HK-2 (cell line): Measurements from ENCODE around the gene TTC28.
"Not testable (repeated sequence)": the region's sequence is repeated elsewhere in the genome, so short reads cannot be mapped to it uniquely, and the experiment has no call there.

Experiments
- DNase-seq: peaks from one replicate; pipeline ENCODE4 v3.0.0-alpha.2; 2018; ENCODE audit not compliant: unreplicated experiment

The TTC28 gene

GRCh38 chr22:28103596-28103995 is 576.0 kb downstream of the TTC28 start:
- no peak for DNase-seq

GRCh38 chr22:28102151-28102812 is 577.4 kb downstream of the TTC28 start:
- no peak for DNase-seq

- no peak for DNase-seq
These were observed 582.0 kb downstream of the TTC28 start for GRCh38 chr22:28097627-28098026.

DNA sequence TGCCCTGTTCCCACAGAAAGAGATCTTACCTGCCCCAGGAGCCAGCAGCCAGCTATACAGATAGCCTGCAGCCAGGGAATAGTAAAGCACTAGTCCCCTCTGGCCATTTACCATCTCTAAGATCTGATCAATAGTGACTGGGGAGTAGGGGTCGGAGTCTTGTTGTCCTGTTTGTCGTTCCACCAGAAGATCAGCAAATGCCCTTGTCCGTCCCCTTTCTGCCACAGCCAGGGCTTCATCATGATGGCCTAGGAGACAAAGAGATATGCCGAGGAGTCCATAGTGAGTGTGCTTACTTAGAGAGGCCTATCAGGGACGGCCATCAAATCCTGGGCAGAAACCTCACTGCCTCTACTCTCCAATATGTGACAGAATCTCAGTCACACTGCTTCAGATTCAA is 583.5 kb downstream of the TTC28 start:
- no peak for DNase-seq

- DNase-seq: no peak
These were observed 584.1 kb downstream of the TTC28 start for GRCh38 chr22:28095316-28096095.

- no peak for DNase-seq
These were observed 584.9 kb downstream of the TTC28 start for GRCh38 chr22:28094771-28095170.

DNA sequence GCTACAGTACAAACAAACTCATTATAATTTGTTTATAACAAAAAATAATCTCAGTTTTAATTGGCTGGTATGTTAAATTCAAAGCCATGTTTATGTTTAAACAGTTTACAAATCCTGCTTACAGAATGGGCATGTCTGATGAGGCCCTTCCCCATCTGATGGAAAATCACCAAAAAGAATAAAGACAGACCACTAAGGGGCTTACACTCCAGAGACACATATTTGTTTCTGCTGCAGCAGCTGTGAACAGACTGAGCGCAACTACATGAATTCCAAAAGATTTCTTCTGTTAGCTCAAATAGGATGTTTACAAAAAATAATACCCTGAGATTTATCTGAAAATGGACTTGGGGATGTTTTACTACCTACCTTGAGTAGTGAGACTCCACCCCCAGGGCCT is 585.9 kb downstream of the TTC28 start:
- no peak for DNase-seq

DNA sequence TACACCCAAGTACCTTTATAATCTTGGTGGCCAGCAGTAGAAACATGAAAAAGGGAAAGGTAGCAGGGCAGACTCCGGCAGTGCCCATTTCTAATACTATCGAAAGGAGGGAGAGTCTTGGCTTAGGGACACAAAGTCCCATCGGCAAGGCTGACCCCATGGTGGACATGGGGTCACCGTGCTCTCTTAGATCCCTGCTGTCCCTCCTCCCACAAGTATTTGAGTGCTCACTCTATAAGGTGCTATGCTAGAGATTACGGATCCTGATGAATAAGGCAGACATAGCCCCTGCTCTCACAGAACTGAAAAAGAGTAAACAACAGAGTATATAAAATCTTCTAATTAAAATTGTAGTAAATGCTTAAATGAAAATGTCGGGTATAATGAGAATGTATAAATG is 588.2 kb downstream of the TTC28 start:
- DNase-seq: no peak

- not testable (repeated sequence) for DNase-seq
These were observed 590.1 kb downstream of the TTC28 start for GRCh38 chr22:28089541-28089940.

DNA sequence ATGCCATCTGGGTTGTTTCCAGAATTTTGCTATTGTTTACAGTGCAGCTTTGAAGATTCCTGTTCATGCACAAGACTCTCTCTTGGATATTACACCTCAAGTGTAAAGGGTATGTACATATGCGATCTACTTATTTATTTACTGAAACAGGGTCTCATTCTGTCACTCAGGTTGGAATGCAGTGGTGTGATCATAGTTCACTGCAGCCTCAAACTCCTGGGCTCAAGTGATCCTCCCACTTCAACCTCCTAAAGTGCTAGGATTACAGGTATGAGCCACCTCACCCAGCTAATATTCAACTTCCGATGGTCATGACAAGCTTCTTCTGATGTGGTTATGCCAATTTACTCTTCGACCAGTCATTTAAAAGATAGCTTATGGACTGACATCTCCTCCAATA is 602.5 kb downstream of the TTC28 start:
- DNase-seq: no peak

DNA sequence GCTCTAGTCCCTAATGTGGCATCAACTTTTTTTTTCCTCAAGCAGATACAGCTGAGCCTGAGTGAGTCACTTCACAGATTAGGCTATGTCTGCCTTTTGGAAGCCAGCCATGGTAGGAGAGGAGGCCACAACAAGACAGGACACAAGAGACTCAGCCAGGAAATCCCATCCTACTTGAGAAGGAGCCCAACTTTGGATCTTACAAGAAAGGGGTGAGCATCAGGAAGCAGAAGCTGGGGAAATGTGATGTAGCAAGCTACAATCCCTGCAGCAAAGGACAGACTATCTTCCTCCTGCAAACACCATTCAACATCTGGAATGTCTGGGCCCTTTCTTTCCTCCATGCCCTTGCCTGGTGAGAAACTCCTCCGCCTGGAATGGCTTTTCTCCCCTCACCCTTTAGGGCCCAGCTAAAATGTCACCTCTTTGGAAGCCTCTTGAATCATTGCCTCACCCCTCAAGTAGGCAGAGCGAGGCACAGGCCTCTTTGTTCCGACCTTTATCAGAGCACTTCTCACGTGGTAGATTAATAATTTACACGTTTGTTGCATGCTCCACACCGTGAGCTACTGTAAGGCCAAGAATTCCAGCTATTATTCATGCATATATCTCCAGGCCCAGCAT is 604.2 kb downstream of the TTC28 start:
- DNase-seq: peak; percentile 40

DNA sequence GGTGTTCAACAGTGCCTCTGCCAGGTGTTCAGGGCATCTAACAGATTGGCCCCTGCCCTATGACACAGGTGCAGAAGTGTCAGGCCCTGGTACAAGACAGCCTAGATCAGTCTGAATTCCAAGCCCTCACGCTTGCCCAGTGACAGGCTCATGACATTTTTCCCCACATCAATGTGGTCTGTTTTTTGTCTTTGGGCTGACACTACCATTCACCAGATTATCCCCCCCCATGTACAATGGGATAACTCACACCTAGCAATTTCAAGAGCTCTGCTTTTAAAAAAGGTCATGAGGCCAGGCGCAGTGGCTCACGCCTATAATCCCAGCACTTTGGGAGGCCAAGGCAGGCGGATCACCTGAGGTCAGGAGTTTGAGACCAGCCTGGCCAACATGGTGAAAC is 605.1 kb downstream of the TTC28 start:
- no peak for DNase-seq

GRCh38 chr22:28072066-28072465 is 607.6 kb downstream of the TTC28 start:
- no peak for DNase-seq

- DNase-seq: no peak
These were observed 610.8 kb downstream of the TTC28 start for GRCh38 chr22:28068826-28069225.

DNA sequence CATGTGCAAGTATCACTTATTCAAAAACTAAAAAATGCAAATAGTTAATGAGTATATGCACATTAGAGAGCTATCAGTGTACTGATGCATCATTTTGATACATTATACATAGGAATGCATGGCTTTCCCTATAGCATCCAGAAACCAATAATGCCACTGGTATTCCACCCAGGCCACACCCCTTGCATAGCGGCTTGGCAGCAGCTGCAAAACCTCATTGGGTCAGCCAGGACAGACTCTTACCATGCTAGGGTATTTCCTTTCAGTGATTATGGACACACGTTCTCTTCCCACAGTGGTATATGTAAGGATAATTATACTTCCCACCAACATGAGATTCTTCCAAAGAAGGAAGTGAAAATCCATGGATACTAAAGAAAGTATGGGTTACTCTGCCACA is 614.7 kb downstream of the TTC28 start:
- DNase-seq: no peak

DNA sequence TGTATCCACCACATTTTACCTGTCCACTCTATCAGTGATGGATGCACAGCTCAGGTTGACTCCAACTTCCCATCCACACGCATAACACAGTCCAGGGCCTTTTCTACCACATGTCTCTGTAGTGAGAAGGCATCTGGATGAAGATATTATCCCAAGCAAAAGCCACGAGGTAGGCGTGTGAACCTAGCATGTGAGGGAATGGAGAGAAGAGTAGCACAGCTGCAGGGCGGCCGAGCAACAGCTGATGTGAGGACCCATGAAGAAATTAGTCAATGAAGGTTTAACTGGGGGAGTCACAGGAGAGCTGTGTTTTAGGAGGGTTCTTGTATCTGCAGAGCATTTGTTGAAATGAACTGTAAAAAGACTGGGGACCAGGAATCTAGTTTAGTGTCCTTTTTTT is 616.0 kb downstream of the TTC28 start:
- DNase-seq: no peak

- DNase-seq: not testable (repeated sequence)
These were observed 619.0 kb downstream of the TTC28 start for GRCh38 chr22:28060594-28060993.

GRCh38 chr22:28058036-28058435 is 621.6 kb downstream of the TTC28 start:
- DNase-seq: no peak

GRCh38 chr22:28054819-28055208 is 624.8 kb downstream of the TTC28 start:
- no peak for DNase-seq

- DNase-seq: no peak
These were observed 625.5 kb downstream of the TTC28 start for GRCh38 chr22:28053896-28054818.

GRCh38 chr22:28052825-28053269 is 626.8 kb downstream of the TTC28 start:
- DNase-seq: no peak
